Psoas muscle (tissue), 8 donors: ENCODE data around the gene SLC22A23. TPM values are rescaled to one million over a fixed set of nuclear protein-coding genes. Genes with fewer than 3 reads are reported as not detected.
A peak's percentile ranks its signal among the peaks of the same experiment; 100 is the strongest.

Source experiments
- ATAC-seq, 4 donors: fragments of 200-7000 bp; cut with Tn5 transposase; one replicate each; pipeline ENCODE4 v1.9.1; 2020; ENCODE audit warnings: moderate library complexity in 3 of 4, mild to moderate bottlenecking in 2 of 4
- DNase-seq, 2 donors: peaks; one replicate each; pipeline ENCODE4 v3.0.0-alpha.2; 2020
- H3K27ac ChIP-seq: fragments of 200-600 bp; one replicate; pipeline ENCODE4 v1.8.0; 2022
- H3K27me3 ChIP-seq, 3 donors: fragments of 200-600 bp in 1 of 3; one replicate each; pipeline versions ENCODE4 v1.6.1 to v1.8.0; 2013 to 2022; ENCODE audit warnings: low read length in 2 of 3, mild to moderate bottlenecking in 2 of 3, moderate library complexity in 1 of 3; ENCODE audit not compliant: insufficient read depth in 3 of 3
- H3K36me3 ChIP-seq, 2 donors: fragments of 200-600 bp in 1 of 2; one replicate each; pipeline versions ENCODE4 v1.6.1 to v1.8.0; 2013 to 2022; ENCODE audit warnings: low read depth in 1 of 2, mild to moderate bottlenecking in 1 of 2, moderate library complexity in 1 of 2; ENCODE audit not compliant: insufficient read depth in 1 of 2
- H3K4me1 ChIP-seq: fragments of 200-600 bp; one replicate; pipeline ENCODE4 v1.8.0; 2022
- H3K4me3 ChIP-seq: fragments of 200-600 bp; one replicate; pipeline ENCODE4 v1.8.0; 2022; ENCODE audit warnings: mild to moderate bottlenecking
- H3K9me3 ChIP-seq: fragments of 200-600 bp; one replicate; pipeline ENCODE4 v1.8.0; 2022
- whole genome bisulfite sequencing, 3 donors: extraction: QIAGEN DNeasy Blood & Tissue Kit; methylation state at CpG; one replicate each; pipeline versions ENCODE4 v1.1.6 to v1.1.7; 2013; 5-methylcytosine and 5-hydroxymethylcytosine counted together
- intact Hi-C, 2 donors: fragments of 100-400 bp; cut with DNase I; formaldehyde crosslinking; loops; one replicate each; pipeline versions ENCODE4 v1.11.0 to v1.14.2; 2022
- polyA plus RNA-seq, 3 donors: library from polyadenylated mRNA; stranded (reverse); fragments of 200-250 nt; gene quantifications; one replicate each; pipeline ENCODE4 v1.2.3, GENCODE V29; 2013
- total RNA-seq, 4 donors: library from RNA; stranded (reverse); fragmentation: NEBNext Ultra II Directional in 2 of 4; extraction: Animal tissue kit (Norgen Biotek cat#: 25700) in 2 of 4; gene quantifications; one replicate each; pipeline versions ENCODE4 v1.2.1 to v1.2.4, GENCODE V29; 2021 to 2023
- TF ChIP-seq, protein P1 (sequence below): fragments of 200-600 bp; IDR thresholded peaks from one replicate; pipeline ENCODE4 v1.8.0; 2022; ENCODE audit warnings: antibody characterized with exemption
- donor health status: healthy with polysubstance abuse.
- donor health status: DM: no; HTN: no; CAD: no; lungs with moderate emphysema.
- donor health status: Bipolar disorder and iron deficiency.
- donor health status: healthy.
- donor health status: DM: yes; HTN: yes; CAD: no.
- donor health status: DM: no; HTN: no; CAD: no.
- donor health status: DM: no; HTN: no; CAD: no.
- donor health status: DM: yes; HTN: yes; CAD: no.

SLC22A23 gene
- total and polyA plus RNA-seq, 7 donors = 4.6 to 13.7 (median 8.7) TPM

DNA sequence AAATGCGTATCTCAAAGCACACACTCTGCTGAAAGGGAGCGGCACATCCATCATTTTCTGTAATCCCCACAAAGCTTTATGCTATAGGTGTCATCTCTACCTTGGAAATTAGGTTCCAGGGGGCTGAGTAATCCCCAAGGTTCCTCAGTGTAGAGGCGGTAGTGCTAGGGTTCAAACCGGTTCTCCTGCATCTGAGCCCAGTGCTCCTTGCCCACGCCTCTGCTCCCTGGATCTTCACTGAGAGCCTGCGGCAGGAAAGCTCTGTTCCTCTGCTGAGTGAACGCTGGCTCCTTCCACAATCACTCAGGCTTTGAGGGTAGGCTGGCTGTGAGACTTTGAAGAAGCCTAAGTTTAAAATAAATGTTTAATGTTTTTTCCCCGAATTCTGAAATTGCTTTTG lies 24.9 kb downstream of the SLC22A23 start:
- DNase-seq = no peak
- Histone ChIP-seq H3K4me3 (no peak overlapping the region), H3K27me3 (no peaks in the 10 kb centered on the region), H3K27ac (no peak overlapping the region), H3K9me3 (no peaks in the 10 kb centered on the region), H3K4me1 (peaks cover 16% of the 10 kb centered on the region), H3K36me3 (no peaks in the 10 kb centered on the region)
- ATAC-seq = no peak
- WGBS, 3 donors = 81 to 87% (median 82%) methylated on average over 8 of the region's 8 CpGs
- TF ChIP-seq, protein P1, sequence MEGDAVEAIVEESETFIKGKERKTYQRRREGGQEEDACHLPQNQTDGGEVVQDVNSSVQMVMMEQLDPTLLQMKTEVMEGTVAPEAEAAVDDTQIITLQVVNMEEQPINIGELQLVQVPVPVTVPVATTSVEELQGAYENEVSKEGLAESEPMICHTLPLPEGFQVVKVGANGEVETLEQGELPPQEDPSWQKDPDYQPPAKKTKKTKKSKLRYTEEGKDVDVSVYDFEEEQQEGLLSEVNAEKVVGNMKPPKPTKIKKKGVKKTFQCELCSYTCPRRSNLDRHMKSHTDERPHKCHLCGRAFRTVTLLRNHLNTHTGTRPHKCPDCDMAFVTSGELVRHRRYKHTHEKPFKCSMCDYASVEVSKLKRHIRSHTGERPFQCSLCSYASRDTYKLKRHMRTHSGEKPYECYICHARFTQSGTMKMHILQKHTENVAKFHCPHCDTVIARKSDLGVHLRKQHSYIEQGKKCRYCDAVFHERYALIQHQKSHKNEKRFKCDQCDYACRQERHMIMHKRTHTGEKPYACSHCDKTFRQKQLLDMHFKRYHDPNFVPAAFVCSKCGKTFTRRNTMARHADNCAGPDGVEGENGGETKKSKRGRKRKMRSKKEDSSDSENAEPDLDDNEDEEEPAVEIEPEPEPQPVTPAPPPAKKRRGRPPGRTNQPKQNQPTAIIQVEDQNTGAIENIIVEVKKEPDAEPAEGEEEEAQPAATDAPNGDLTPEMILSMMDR = no peak
- intact Hi-C loops = no loop called here

DNA sequence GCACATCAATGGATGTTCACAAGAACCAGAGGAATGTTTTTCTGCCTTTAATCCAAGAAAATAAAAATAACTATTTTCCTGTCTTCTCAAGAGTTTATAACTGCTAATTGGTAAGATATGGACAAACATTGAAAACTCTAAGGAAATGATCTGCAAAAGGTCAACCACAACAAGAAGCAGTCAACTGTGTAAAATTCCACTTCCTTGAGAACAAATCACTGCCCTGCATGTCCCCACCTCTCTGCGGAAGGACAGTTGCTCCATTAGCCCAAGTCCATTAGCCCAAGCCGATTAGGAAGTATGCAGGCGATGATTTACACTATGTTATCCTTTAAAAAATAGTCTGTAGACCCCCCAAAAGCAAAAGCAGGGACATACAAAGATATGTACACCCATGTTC lies 27.6 kb downstream of the SLC22A23 start:
- intact Hi-C loops = loop anchor here in 1 of 2 donors (10.0 kb wide), 1 partner anchor 144 kb away; no protein-coding TSS in a partner anchor
- TF ChIP-seq, protein P1 = no peak
- H3K27me3 ChIP-seq = no peaks in the 10 kb centered on the region
- 84 to 97% (median 96%) methylated on average over 3 of the region's 3 CpGs for WGBS, 3 donors
- ATAC-seq (no peak), DNase-seq (no peak)
- H3K27ac ChIP-seq = no peak overlapping the region
- H3K9me3 ChIP-seq = no peaks in the 10 kb centered on the region
- peaks cover 25% of the 10 kb centered on the region for H3K4me1 ChIP-seq
- no peaks in the 10 kb centered on the region for H3K36me3 ChIP-seq
- H3K4me3 ChIP-seq = no peak overlapping the region

DNA sequence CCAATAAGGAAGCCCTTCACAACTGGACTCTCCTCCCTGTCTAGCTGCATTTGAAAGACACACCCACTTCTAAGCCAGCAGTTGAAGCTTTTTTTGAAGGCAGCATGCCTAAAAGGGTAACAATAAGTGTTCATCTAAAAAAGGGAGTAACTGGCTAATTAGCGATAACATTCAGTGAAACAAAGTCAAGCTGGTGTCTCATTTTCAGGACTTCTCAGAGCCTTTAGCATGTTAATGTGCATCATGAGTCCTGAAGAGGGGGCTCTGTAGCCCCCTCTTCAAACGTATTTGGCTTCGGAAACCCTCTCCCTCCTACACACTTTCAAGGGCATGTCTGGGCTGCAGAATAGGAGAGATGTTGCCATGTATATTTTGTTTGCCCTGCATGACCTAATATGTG lies 28.1 kb downstream of the SLC22A23 start:
- TF ChIP-seq, protein P1 = no peak
- DNase-seq = no peak
- intact Hi-C loops = loop anchor here in 1 of 2 donors (10.0 kb wide), 1 partner anchor 144 kb away; no protein-coding TSS in a partner anchor
- peaks cover 25% of the 10 kb centered on the region for H3K4me1 ChIP-seq
- no peak overlapping the region for H3K27ac ChIP-seq
- no peak for ATAC-seq
- no peaks in the 10 kb centered on the region for H3K36me3 ChIP-seq
- WGBS, 3 donors = 72 to 93% (median 91%) methylated on average over 3 of the region's 3 CpGs
- H3K9me3 ChIP-seq = no peaks in the 10 kb centered on the region
- no peaks in the 10 kb centered on the region for H3K27me3 ChIP-seq
- no peak overlapping the region for H3K4me3 ChIP-seq

DNA sequence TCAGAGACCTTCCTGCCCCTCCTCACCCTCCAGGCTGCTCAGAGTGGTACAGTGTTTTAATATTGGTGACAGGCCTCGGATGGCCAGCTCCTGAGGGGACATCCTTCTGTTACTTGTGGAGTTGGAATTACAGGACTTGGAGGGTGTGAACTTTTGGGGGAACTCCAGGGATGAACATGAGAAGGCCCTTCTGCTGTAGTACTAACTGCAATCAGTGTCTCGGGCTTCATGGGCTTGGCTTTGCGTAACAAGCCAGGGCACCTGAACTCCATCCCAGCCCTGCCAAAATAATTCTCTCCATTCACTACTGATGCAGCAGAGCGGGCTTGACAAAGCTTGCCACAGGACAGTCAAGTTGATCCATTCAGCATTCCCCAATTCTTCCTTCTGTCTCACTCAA lies 28.6 kb downstream of the SLC22A23 start:
- TF ChIP-seq, protein P1 = no peak
- H3K36me3 ChIP-seq = no peaks in the 10 kb centered on the region
- no peak overlapping the region for H3K4me3 ChIP-seq
- H3K4me1 ChIP-seq = peaks cover 23% of the 10 kb centered on the region
- H3K27ac ChIP-seq = no peak overlapping the region
- H3K27me3 ChIP-seq = no peaks in the 10 kb centered on the region
- ATAC-seq (peak; percentile 25 to 85 (median 52)), DNase-seq (no peak)
- WGBS, 3 donors = 31 to 69% (median 34%) methylated on average over 4 of the region's 4 CpGs
- intact Hi-C loops = loop anchor here in 1 of 2 donors (10.0 kb wide), 1 partner anchor 143 kb away; no protein-coding TSS in a partner anchor
- H3K9me3 ChIP-seq = no peaks in the 10 kb centered on the region

DNA sequence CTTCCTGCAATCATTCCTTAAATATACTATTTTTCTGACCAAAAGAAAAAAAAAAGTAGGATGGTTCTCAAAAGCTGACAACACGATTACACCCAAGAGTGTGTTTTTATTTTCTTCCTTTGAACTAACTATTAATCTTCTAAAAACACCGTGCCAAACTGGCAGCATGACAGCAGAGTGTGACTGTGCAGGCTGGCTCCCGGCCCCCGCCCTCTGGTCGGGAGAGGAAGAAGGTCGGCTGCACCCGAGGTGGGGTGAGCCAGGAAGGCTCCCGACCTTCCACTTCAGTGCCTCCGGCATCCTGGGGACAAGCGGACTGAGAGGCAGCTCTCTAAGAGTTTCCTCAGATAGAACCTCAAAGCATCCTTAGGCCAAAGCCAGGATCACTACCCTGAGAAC lies 29.2 kb downstream of the SLC22A23 start:
- WGBS, 3 donors = 22 to 45% (median 26%) methylated on average over 10 of the region's 10 CpGs
- H3K27me3 ChIP-seq = no peaks in the 10 kb centered on the region
- H3K4me1 ChIP-seq = peaks cover 27% of the 10 kb centered on the region
- H3K36me3 ChIP-seq = no peaks in the 10 kb centered on the region
- TF ChIP-seq, protein P1 = no peak
- intact Hi-C loops = loop anchor here in 1 of 2 donors (10.0 kb wide), 1 partner anchor 143 kb away; no protein-coding TSS in a partner anchor
- peak; percentile 69 to 70 for DNase-seq
- no peak overlapping the region for H3K4me3 ChIP-seq
- H3K27ac ChIP-seq = no peak overlapping the region
- H3K9me3 ChIP-seq = no peaks in the 10 kb centered on the region
- ATAC-seq = peak; percentile 34 to 53 (median 44)
